H9 (cell line): ENCODE results near the gene SRGAP3. TPM values are rescaled to one million over a fixed set of nuclear protein-coding genes. Genes with fewer than 3 reads are reported as not detected.

Experiments
- DNase-seq: peaks from one replicate; pipeline ENCODE4 v3.0.0-alpha.2; 2017
- H2AFZ ChIP-seq: one replicate; pipeline ENCODE4 v1.6.1; 2013; ENCODE audit warnings: mild to moderate bottlenecking, low read length, control low read depth, moderate library complexity
- H2AK5ac ChIP-seq: 2 replicates; pipeline ENCODE4 v1.6.1; 2013; ENCODE audit warnings: low read length, control low read depth, mixed read lengths; ENCODE audit not compliant: insufficient read length
- H2BK120ac ChIP-seq: one replicate; pipeline ENCODE4 v1.6.1; 2013; ENCODE audit warnings: low read depth, mild to moderate bottlenecking, low read length, control low read depth, inconsistent platforms; ENCODE audit not compliant: poor library complexity, severe bottlenecking
- H2BK12ac ChIP-seq: 2 replicates; pipeline ENCODE4 v1.6.1; 2013; ENCODE audit warnings: low read length, control low read depth, mixed read lengths, low read depth; ENCODE audit not compliant: insufficient read length
- H2BK15ac ChIP-seq: 2 replicates; pipeline ENCODE4 v1.6.1; 2013; ENCODE audit warnings: low read depth, low read length, control low read depth
- H2BK20ac ChIP-seq: one replicate; pipeline ENCODE4 v1.6.1; 2013; ENCODE audit warnings: low read depth, mild to moderate bottlenecking, low read length, control low read depth, inconsistent platforms; ENCODE audit not compliant: poor library complexity, severe bottlenecking
- H2BK5ac ChIP-seq: 2 replicates; pipeline ENCODE4 v1.6.1; 2013; ENCODE audit warnings: low read length, control low read depth, mixed read lengths; ENCODE audit not compliant: insufficient read length
- H3K14ac ChIP-seq: 2 replicates; pipeline ENCODE4 v1.6.1; 2013; ENCODE audit warnings: low read length, control low read depth; ENCODE audit not compliant: insufficient read depth
- H3K18ac ChIP-seq: 2 replicates; pipeline ENCODE4 v1.6.1; 2013; ENCODE audit warnings: low read depth, mild to moderate bottlenecking, mixed read lengths, low read length, control low read depth; ENCODE audit not compliant: insufficient read length
- H3K23ac ChIP-seq: 2 replicates; pipeline ENCODE4 v1.6.1; 2013; ENCODE audit warnings: low read length, control low read depth, mixed read lengths, low read depth; ENCODE audit not compliant: insufficient read length
- H3K23me2 ChIP-seq: 2 replicates; pipeline ENCODE4 v1.6.1; 2013; ENCODE audit warnings: low read depth, mild to moderate bottlenecking, mixed read lengths, low read length, control low read depth; ENCODE audit not compliant: insufficient read length, poor library complexity, severe bottlenecking
- H3K27ac ChIP-seq: 2 replicates; pipeline ENCODE4 v1.5.1; 2013; ENCODE audit warnings: low read length, control low read depth, mixed read lengths, low read depth; ENCODE audit not compliant: insufficient read length
- H3K27me3 ChIP-seq: 2 replicates; pipeline ENCODE4 v1.6.1; 2013; ENCODE audit warnings: low read length, control low read depth, inconsistent platforms; ENCODE audit not compliant: insufficient read depth
- H3K4ac ChIP-seq: 2 replicates; pipeline ENCODE4 v1.6.1; 2013; ENCODE audit warnings: low read depth, mild to moderate bottlenecking, control low read depth, inconsistent platforms, low read length, moderate library complexity
- H3K4me1 ChIP-seq: 2 replicates; pipeline ENCODE4 v1.6.1; 2013; ENCODE audit warnings: low read length, control low read depth, inconsistent platforms; ENCODE audit not compliant: insufficient read depth
- H3K4me2 ChIP-seq: 2 replicates; pipeline ENCODE4 v1.6.1; 2013; ENCODE audit warnings: low read length, control low read depth, mixed read lengths; ENCODE audit not compliant: insufficient read length, insufficient read depth
- H3K56ac ChIP-seq: 2 replicates; pipeline ENCODE4 v1.6.1; 2013; ENCODE audit warnings: low read depth, mild to moderate bottlenecking, mixed read lengths, low read length, control low read depth; ENCODE audit not compliant: insufficient read length
- H3K79me1 ChIP-seq: 2 replicates; pipeline ENCODE4 v1.6.1; 2013; ENCODE audit warnings: low read depth, mild to moderate bottlenecking, moderate library complexity, low read length, control low read depth, inconsistent platforms; ENCODE audit not compliant: insufficient read depth, poor library complexity, severe bottlenecking
- H3K79me2 ChIP-seq: 2 replicates; pipeline ENCODE4 v1.6.1; 2013; ENCODE audit warnings: low read length, control low read depth, inconsistent platforms; ENCODE audit not compliant: insufficient read depth
- H3K9ac ChIP-seq: 2 replicates; pipeline ENCODE4 v1.6.1; 2013; ENCODE audit warnings: low read length, control low read depth, mixed read lengths; ENCODE audit not compliant: insufficient read length; ENCODE audit errors: extremely low read depth
- H3K9me3 ChIP-seq: one replicate; pipeline ENCODE4 v1.6.1; 2013; ENCODE audit warnings: low read depth, low read length, inconsistent platforms; ENCODE audit not compliant: control insufficient read depth
- H3T11ph ChIP-seq: one replicate; pipeline ENCODE4 v1.6.1; 2013; ENCODE audit warnings: mild to moderate bottlenecking, low read length, control low read depth, inconsistent platforms
- H4K20me1 ChIP-seq: one replicate; pipeline ENCODE4 v1.6.1; 2013; ENCODE audit not compliant: control insufficient read depth, insufficient read length, insufficient read depth
- H4K5ac ChIP-seq: 2 replicates; pipeline ENCODE4 v1.6.1; 2013; ENCODE audit warnings: low read depth, mild to moderate bottlenecking, mixed read lengths, low read length, control low read depth; ENCODE audit not compliant: insufficient read length
- H4K8ac ChIP-seq: replicated peaks from 2 replicates; pipeline ENCODE4 v1.6.1; 2013; ENCODE audit warnings: low read length, control low read depth, mixed read lengths, low read depth; ENCODE audit not compliant: insufficient read length
- H4K91ac ChIP-seq: 2 replicates; pipeline ENCODE4 v1.6.1; 2013; ENCODE audit warnings: low read depth, mild to moderate bottlenecking, moderate library complexity, mixed read lengths, low read length, control low read depth; ENCODE audit not compliant: insufficient read length
- H3K27ac Mint-ChIP-seq, 3 experiments: 2 replicates in 2 of 3; 3 replicates in 1 of 3; pipeline ENCODE4 v1.8.0; 2020 to 2021; ENCODE audit warnings: mixed read lengths in 3 of 3, mild to moderate bottlenecking in 1 of 3, moderate library complexity in 1 of 3
- H3K27me3 Mint-ChIP-seq: 2 replicates; pipeline ENCODE4 v1.8.0; 2021; ENCODE audit warnings: low read depth, mild to moderate bottlenecking, moderate library complexity, mixed read lengths
- H3K36me3 Mint-ChIP-seq, 3 experiments: 2 replicates in 2 of 3; 3 replicates in 1 of 3; pipeline ENCODE4 v1.8.0; 2020 to 2021; ENCODE audit warnings: low read depth in 3 of 3, mixed read lengths in 3 of 3; ENCODE audit not compliant: insufficient read depth in 1 of 3
- H3K4me1 Mint-ChIP-seq, 2 experiments: 2 replicates each; pipeline ENCODE4 v1.8.0; 2020; ENCODE audit warnings: mixed read lengths in 2 of 2
- H3K4me3 Mint-ChIP-seq, 2 experiments: 2 replicates in 1 of 2; 3 replicates in 1 of 2; pipeline ENCODE4 v1.8.0; 2020 to 2021; ENCODE audit warnings: mild to moderate bottlenecking in 2 of 2, mixed read lengths in 2 of 2, moderate library complexity in 1 of 2
- H3K9me3 Mint-ChIP-seq, 2 experiments: 2 replicates in 1 of 2; 3 replicates in 1 of 2; pipeline ENCODE4 v1.8.0; 2020; ENCODE audit warnings: mild to moderate bottlenecking in 2 of 2, mixed read lengths in 2 of 2, moderate library complexity in 1 of 2
- WGBS: extraction: QIAGEN DNeasy Blood & Tissue Kit; methylation state at CpG from one replicate; pipeline ENCODE4 v1.1.7; 2013; ENCODE audit warnings: missing lambda C conversion rate, low lambda C conversion rate, mixed read lengths; ENCODE audit not compliant: insufficient read length; ENCODE audit errors: extremely low coverage; 5-methylcytosine and 5-hydroxymethylcytosine counted together
- total RNA-seq: library from RNA; stranded (reverse); gene quantifications from 2 replicates; pipeline ENCODE4 v1.2.1, GENCODE V29; 2021
- TF ChIP-seq, protein P1 (sequence below): fragments of 200-600 bp; sonication (generic); conservative IDR thresholded peaks from 3 replicates; pipeline ENCODE4 v1.8.0; 2021; ENCODE audit warnings: antibody characterized with exemption, mild to moderate bottlenecking

Gene SRGAP3
- total RNA-seq, 1 experiment from 2014 or later = 3.4 TPM

- H2BK20ac ChIP-seq = no peak overlapping the region
- H3K27ac Mint-ChIP-seq = no peak overlapping the region
- peaks cover 2 to 11% of the 10 kb centered on the region in 2 experiments; a peak in 2 of 5 replicates for H3K9me3 Mint-ChIP-seq
- H3K79me2 ChIP-seq = no peaks in the 10 kb centered on the region; the same call in 1 of the 2 replicates
- no peak overlapping the region for H3K23ac ChIP-seq
- no CpG with 5 or more reads among the region's 6 CpGs for WGBS
- H3K27me3 ChIP-seq = no peaks in the 10 kb centered on the region
- no peak overlapping the region for H3T11ph ChIP-seq
- no peaks in the 10 kb centered on the region for H3K9me3 ChIP-seq
- H3K23me2 ChIP-seq = no peaks in the 10 kb centered on the region
- H3K27ac ChIP-seq = no peak overlapping the region
- H2BK120ac ChIP-seq = no peak overlapping the region
- H3K4ac ChIP-seq = no peak overlapping the region
- H4K8ac ChIP-seq = no peak overlapping the region
- no peaks in the 10 kb centered on the region for H3K4me1 ChIP-seq
- no peak overlapping the region for H3K4me3 Mint-ChIP-seq
- no peak for DNase-seq
- no peak overlapping the region for H2BK5ac ChIP-seq
- H2AFZ ChIP-seq = no peak overlapping the region
- no peak overlapping the region for H4K5ac ChIP-seq
- no peak overlapping the region for H3K9ac ChIP-seq
- TF ChIP-seq, protein P1, sequence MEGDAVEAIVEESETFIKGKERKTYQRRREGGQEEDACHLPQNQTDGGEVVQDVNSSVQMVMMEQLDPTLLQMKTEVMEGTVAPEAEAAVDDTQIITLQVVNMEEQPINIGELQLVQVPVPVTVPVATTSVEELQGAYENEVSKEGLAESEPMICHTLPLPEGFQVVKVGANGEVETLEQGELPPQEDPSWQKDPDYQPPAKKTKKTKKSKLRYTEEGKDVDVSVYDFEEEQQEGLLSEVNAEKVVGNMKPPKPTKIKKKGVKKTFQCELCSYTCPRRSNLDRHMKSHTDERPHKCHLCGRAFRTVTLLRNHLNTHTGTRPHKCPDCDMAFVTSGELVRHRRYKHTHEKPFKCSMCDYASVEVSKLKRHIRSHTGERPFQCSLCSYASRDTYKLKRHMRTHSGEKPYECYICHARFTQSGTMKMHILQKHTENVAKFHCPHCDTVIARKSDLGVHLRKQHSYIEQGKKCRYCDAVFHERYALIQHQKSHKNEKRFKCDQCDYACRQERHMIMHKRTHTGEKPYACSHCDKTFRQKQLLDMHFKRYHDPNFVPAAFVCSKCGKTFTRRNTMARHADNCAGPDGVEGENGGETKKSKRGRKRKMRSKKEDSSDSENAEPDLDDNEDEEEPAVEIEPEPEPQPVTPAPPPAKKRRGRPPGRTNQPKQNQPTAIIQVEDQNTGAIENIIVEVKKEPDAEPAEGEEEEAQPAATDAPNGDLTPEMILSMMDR = no peak
- no peak overlapping the region for H2BK15ac ChIP-seq
- H3K4me2 ChIP-seq = no peak overlapping the region
- no peak overlapping the region for H4K91ac ChIP-seq
- no peak overlapping the region for H3K14ac ChIP-seq
- H4K20me1 ChIP-seq = no peaks in the 10 kb centered on the region
- no peak overlapping the region for H2BK12ac ChIP-seq
- peaks cover 0 to 4% (median 0%) of the 10 kb centered on the region in 3 experiments; a peak in 2 of 7 replicates for H3K36me3 Mint-ChIP-seq
- peaks cover 7 to 14% of the 10 kb centered on the region in 2 experiments for H3K4me1 Mint-ChIP-seq
- no peak overlapping the region for H3K18ac ChIP-seq
- H3K56ac ChIP-seq = no peak overlapping the region
- no peaks in the 10 kb centered on the region for H3K79me1 ChIP-seq
- H3K27me3 Mint-ChIP-seq = peaks cover 9% of the 10 kb centered on the region
- H2AK5ac ChIP-seq = no peak overlapping the region
Observed at GRCh38 chr3:9291821-9292410, 42.5 kb upstream of the SRGAP3 start.
